Endometrium (tissue), 2 donors: ENCODE data around the gene E2F4.

Source experiments
- FAIRE-seq: peaks from 2 replicates; lab custom pipeline; 2012; peaks lifted over from hg19 to GRCh38; lab: Jason Lieb, UNC
- donor health status: control.
- donor health status: control.

E2F4 gene

DNA sequence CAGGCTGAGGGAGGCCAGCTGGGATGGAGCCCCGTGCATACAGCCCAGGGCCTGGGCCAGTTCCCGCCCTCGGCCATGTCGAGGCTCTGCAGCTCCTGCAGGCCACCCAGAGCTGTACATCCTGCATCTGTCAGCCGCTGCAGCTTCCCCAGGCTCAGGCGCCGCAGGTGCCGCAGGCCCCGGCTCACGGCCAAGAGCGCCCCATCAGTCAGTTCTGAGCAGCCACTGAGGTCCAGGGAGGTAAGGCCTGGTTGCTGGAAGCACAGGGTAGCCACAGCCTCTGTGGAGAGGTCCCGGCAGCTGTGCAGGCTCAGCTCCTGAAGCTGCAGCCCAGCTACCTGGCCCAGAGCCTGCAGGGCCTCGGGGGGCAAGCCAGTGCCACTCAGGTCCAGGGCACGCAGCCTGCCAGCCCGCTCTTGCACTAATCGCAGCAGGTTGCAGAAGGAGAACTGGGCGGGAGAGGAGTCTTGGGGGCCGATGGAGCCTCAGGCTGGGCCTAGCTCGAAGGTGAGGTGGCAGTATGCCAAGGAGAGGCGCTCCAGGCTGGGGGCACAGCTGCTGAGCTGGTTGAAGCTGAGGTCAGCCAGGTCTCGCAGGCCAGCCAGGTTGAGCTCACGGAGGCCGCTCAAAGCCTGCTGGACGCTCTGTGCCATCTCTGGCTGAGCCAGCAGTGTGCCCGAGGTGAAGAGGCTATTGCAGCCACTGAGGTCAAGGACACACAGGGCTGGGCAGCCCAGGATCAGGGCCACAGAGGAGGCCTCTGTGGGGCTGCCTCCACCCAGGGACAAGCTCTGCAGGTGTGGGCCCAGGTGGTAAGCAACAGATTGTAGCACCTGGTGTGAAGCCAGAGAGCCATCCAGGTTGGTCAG lies 18.3 kb downstream of the E2F4 start:
- FAIRE-seq = no peak

DNA sequence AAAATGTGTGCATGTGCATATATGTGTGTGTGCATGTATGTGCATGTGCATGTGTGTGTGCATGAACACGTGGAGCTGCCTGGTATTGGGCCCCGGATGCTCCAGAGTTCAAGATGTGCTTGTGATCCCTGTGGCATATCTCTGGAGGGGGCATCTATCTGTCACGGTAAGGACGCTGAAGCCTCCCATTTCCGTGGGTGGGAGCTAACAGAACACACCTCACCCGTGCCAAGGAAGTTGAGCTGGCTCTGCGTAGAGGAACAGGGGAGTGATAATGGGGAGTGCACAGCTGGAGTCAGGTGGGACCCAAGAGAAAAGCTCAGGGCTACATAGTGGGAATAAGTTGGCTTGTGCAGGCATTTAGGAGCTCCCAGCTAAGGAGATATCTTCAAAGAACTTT lies 19.7 kb downstream of the E2F4 start:
- no peak for FAIRE-seq

DNA sequence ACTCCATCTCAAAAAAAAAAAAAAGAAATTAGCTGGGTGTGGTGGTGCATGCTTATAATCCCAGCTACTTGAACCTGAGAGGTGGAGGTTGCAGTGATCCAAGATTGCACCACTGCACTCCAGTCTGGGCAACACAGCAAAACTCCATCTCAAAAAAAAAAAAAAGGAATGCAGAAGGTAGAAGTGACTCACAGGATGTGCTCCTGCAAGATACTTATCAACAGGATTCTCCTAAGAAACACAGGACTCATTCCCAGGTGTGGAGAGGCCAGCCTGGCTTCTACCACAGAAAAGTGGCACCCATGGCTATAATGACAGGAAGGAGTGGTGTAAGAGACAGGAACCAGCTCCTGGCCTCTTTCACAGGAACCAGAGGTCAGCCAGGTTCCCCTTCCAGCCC lies 20.8 kb downstream of the E2F4 start:
- no peak for FAIRE-seq

DNA sequence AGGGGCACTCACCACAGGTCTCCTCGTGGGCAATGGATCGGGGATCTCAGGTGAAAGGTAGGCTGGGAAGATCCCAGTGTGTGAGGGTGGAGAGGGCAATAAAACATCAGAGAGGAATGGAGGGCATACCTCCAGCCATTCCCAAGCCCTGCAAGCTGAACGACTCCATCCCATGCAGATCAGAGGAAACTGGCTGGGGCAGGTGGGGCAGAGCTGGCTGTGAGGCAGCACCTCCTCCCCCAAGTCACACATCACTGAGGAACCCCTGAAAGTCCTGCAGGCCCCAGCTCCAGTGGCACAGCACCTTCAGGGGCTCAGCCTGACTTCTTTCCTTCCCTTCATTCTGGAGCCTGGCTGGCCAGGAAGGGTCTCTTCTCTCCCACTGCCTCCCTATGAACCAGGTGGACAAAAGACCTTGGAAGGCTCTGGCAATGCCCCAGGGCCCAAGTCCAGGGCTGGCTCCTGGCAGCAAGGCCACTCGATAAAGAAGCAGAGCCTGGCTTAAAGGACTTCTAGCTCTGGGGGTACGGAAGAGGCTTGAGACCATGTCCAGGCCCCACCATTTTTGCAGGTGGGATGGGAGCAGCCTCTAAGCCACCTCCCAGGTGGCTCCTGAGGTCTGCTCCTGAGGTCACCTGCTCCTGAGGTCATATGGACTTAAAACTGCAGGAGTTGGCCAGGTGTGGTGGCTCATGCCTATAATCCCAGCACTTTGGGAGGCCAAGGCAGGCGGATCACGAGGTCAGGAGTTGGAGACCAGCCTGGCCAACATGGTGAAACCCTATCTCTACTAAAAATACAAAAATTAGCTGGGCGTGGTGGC lies 21.5 kb downstream of the E2F4 start:
- FAIRE-seq = no peak

DNA sequence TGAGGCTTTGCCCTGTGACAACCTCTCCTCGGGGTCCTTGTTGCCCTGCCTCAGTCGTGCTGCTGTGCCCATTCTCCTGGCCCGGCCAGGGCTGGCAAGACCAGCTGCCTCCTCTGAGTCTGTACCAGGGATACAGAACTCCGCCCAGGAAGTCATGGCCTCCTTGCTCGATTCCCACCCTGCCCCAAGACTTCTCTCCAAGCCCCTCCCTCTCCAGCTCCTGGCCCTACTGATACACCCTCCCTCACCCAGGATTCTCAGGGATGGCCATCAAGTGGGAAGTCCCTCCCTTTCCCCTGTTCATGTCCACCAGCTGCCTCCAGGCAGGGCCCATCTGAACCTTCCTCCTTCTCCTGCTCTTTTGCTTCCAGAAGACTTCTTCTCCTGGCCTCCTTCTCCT lies 23.8 kb downstream of the E2F4 start:
- no peak for FAIRE-seq

DNA sequence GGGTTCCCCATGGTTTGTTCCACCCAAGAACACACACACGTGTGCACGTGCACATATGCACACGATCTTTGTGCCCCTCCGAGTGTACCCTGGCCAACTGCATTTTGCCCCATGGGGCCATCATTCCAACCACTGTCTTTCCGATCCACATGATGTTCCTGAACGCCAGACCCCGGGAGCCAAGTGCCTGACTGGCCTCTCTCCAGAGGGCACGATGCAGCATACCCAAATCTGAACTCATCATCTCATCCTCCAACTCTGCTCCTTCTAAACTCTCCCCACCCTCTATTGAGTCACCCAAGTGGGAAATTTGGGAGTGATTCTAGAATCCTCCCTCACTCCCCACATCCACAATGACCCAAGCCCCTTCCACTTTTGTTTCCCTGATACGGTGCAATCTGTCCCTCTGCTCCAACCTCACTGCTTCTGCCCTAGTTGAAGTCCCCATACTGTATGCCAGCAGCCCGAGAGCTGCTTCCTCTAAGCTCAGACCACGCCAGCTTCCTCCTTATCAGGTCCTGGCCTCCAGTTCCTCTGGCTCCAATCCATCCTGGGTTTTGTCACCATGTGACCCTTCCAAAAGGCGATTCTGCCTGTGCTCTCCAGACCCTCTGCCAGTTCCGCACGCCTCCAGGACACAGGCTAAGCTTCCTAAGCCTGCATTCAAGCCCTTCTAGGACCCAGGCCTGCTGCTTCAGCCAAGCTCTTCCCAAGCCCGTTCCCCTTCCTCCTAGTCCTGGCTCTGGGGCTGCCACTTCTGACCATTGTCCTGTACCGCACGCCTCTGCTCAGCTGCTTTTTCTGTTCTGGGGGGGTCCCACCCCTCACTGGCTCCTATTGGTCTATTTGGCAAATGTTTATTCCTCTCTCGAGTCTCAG lies 24.9 kb downstream of the E2F4 start:
- FAIRE-seq = no peak

DNA sequence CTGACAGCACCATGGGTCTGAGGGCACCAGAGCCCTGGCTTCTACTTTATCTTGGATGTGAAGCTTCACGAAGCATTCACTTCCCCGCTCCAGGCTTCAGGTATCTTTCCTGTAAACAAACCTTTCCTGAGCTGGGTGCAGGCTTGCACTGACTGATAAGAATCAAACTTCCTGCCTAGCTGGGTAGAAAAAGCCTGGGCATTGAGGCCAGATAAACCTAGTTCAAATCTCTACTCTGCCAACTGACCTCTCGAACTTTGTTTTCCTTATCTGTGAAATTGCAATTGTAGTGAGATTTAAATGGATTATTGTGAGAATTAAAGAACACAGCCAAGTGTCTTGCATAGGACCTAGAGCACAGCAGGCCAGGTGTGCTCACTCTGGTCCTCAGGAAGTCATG lies 32.0 kb downstream of the E2F4 start:
- FAIRE-seq = no peak

DNA sequence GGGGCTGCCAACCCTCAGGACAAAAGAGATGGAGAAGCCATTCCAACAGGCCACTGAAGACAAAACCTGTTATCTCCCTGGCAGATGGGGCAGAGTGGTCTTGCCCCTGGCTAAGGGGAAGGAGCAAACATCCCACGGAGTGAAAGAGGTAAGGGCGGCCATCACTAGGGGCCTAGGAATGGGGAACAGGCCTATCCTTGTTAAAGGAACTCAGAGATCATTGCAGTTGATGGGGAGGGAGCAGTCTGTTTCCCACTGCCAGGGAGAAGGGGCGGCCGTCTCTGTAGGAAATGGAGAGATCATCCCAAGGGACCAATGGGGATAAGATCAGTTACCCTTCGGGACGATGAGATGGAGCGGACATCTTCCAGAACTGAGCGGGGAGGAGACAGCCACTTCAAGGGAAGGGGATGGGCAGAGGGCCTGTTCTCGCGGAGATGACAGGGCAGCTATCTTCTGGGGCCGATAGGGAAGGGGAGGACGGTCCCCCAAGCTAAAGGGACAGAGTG lies 34.4 kb downstream of the E2F4 start:
- no peak for FAIRE-seq

DNA sequence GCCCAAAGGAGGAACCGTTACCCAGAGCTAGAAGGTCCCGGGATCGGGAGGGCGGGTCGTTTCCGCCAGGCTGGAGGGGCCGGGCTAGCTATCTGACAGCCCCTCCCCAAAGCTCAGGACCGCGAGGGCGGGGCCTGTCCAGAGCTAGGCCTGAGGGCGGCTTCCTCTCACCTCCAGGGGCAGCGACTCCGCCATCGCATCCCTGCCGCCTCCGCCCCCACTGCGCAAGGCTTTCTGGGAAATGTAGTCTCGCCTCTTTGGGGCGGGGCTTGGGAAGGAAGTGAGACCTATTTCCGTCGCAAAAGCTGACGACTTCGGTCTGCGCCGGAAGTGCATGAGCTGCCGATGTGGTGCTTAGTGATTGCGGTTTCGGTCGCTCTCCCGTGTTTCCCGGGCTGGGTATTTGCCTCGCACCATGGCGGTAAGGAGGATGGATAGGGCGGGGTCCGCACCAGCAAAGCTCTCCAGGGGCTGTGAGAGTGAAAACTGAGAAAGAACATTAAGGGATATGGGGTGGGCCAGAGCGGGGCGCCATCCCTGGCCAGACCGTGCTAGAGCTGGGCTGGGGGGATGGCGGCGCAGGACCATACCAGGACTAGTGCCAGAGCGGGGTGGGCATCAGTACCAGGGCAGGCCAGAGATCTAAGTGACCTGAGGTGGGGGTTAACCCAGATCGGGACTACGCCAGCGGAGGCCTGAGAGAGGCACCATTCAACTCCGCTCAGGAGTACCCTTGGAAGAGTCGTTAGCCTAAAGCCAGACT lies 35.0 kb downstream of the E2F4 start, which contains the start of gene TMEM208:
TSS of gene TMEM208 (plus strand) at position 327 of the 763 bp plus-strand sequence. CDS start at position 416, 89 bp downstream.
- peak; percentile 97 for FAIRE-seq

DNA sequence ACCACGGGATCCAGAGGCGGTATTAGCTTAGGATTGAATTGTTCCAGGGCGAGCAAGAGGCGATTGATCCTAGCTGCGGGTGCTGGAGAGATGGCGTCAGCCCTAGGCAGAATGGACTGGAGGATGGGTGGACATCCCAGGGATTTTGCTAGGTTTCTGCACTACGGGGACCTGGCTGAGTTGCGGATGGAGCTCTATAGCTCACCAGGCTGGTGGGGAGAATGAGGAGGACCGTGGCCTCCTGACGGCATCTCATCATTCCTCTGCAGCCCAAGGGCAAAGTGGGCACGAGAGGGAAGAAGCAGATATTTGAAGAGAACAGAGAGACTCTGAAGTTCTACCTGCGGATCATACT lies 35.6 kb downstream of the E2F4 start:
- FAIRE-seq = no peak

DNA sequence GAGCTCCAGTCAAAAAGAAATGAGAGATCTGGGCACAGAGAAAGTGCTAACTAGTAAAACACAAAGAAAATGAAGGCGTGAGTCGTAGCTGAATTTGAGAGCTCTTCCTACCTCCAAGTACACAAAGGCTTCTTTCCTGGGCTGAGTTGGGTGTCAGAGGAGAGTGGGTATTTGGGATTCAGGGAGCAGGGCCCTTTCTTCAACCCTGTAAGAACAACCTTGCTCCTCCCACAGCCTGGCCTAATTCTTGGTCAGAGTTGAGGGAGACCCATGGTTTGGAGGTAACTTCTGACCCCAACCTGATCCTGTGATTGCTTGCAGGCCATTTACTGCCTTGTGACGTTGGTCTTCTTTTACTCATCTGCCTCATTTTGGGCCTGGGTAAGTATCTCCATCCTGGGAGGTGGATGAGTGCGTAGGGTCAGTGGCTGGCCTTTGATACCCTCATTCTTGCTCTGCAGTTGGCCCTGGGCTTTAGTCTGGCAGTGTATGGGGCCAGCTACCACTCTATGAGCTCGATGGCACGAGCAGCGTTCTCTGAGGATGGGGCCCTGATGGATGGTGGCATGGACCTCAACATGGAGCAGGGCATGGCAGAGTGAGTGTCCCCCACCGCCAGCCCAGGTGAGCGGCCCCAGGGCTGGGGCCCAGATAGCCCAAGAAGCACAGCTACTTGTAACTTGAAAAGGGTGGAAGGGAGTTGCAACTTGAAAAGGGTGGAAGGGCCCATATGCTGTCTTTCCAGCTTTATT lies 36.3 kb downstream of the E2F4 start:
- FAIRE-seq = no peak

DNA sequence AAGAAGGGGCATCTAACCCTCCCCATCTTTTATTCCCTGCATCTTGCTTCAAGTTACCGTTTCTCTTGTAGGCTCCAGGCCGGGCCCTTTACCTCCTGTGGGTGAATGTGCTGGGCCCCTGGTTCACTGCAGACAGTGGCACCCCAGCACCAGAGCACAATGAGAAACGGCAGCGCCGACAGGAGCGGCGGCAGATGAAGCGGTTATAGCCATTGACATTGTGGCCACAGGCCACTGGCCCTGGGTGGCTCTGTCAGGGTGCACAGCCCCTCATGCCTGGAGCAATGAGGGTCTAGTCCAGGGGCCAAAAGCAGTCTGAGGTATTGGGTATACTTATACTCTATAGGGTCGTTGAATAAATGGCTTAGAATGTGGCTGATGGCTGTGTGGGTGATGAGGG lies 37.0 kb downstream of the E2F4 start:
- no peak for FAIRE-seq

DNA sequence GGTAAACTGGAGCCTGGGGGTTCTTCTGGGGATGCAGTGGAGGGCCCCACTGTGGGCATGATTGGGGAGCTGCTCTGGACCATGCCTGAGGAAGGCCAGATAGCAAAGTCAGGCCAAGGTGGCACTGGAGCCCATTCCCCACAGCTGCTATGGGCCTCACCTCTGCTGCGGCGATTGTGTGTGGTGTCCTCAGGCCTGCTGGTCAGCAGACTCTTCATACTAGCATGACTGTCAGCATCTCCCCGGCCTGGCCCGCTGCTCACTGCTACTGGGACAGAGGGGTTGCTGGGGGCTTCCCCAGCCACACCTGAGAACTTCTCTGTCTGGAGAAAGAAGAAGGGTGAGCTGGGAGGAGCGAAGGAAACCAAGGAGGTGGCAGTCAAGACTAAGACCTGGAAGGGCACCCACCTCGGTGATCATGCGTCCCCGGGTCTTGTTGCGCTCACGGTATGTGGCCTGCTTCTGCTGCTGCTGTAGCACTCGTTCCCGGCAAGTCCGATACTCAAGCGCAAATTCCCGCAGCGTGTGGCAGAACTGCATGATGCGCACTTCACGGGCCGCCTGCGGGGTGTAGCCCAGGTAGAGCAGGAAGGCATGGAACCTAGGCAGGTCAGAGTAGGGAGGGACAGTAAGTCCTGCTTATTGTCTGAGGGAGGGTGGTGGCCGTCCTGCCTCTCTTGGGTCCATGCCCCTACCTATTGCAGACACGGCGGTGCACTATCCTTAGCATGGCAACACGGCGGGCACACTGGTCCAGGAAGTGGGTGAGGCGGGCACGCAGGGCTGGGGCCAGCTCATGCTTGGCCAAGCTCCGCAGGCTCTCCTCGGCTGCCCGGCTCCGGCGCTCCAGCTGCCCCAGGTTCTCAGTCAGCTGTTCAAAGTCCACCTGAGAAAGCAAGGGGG lies 38.2 kb downstream of the E2F4 start:
- no peak for FAIRE-seq

DNA sequence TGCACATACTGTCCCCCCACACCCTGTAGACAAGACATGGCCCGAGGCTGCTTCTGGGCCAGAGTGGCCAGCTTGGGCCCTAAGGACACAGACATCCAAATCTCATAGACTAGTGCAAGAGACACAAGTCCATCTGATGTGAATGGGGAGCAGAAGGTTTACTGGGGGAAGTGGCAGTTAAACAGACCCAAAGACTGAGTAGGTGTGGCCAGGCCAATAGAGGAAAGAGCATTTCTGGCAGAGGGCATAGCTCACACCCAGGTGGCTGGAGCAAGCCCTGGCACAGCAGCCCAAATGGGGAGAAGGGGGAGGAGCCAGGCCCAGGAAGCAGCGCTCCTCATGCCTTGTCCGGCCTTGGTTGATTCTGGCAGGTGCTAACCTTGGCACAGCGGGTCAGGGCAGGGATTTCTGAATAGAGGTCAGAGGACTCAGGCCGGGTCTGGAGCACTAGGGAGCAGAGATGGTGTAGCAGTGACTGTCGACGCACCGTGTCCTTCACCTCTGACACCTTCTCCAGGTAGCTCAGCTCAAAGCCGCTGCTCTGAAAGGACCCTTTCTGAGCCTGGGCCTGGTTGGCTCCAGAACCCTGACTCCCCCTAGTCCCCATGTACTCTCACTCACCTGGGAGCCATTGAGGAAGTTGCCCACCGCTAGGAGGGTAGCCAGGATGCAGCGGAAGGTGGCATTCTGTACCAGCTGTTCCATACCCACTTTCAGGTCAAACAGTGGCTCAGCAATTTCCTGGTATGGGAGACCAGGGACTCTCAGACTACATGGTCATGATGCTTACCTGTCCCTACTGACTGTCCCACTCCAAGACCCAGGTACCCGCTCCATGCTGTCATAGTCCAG lies 39.1 kb downstream of the E2F4 start:
- FAIRE-seq = no peak

DNA sequence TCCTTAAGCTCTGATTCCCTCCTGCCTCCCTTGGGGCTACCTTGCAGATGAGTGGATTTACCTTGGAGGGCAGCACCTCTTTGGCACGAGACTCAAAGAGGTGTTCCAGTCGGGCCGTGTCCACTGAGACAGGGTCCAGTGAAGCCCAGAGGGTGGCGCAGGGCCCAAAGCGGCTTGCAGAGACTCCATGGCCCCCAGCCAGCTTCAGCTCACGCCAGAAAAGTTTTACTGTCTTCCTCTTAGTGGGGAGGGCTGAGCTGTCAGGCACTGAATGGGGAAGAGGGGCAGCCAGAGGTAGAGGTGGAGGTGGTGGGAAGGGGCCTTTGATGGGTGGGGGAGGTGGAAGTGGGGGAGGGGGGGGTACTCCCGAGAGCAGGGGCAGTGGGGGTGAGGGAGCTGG lies 41.6 kb downstream of the E2F4 start:
- no peak for FAIRE-seq

DNA sequence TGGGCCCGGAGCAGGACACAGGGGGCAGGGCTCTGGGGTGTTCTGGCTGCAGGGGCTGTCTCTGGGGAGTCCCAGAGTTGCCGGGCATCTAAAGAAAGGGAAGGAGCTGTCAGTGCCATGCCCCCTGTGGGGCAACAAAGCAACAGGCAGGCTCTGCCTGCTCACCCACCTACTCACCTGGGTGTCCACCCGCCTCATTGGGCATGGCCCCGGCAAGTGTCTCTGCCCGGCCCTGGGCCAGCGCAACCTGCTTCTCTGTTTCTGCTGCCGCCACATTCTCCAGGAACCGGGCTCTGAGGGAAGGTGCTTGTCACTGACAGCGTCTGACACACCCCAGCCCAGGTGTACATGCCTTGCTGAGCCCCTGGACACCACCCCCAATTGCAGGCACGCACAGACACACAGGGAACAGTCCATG lies 42.2 kb downstream of the E2F4 start:
- no peak for FAIRE-seq

DNA sequence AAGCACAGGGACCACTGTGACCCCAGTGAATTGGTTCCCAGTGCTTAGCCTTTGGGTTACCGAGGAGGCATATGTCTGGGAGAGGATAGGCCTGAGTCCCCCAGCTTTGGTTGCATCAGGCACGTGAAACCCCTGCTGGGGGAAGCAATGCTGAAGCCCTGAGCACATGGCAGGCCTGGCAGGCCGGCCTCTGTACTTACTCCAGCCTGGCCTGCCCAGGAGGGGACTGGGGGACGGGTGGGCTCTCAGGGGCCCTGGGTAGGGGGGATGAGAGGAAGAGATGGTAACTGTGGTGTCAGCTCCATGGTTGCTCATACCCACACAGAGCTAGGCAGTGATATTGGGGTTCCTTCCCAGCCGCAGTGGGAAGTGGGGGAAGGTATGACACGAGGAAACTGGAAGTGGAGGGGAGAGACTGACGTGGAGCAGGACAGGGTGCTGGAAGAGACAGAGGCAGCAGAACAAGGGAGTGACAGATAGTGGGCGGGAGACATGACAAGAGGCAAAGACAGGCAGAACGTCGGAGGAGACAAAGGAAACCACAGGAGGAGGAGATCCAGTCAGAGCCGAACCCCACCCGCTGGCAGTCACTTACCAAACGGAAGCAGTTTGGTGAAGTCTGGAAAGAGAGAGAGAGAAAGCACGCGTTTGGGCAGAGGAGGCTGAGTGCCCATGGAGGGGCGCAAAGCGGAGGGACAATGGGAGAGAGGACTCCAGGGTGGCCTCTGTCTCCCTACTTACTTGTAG lies 44.0 kb downstream of the E2F4 start:
- FAIRE-seq = no peak
